ENCODE data around the gene FIBCD1. TPM values are rescaled to one million over a fixed set of nuclear protein-coding genes. Genes with fewer than 3 reads are reported as not detected.
A peak's percentile ranks its signal among the peaks of the same experiment; 100 is the strongest.

The FIBCD1 gene
- total RNA-seq, 1 donor: 5.1 TPM

DNA sequence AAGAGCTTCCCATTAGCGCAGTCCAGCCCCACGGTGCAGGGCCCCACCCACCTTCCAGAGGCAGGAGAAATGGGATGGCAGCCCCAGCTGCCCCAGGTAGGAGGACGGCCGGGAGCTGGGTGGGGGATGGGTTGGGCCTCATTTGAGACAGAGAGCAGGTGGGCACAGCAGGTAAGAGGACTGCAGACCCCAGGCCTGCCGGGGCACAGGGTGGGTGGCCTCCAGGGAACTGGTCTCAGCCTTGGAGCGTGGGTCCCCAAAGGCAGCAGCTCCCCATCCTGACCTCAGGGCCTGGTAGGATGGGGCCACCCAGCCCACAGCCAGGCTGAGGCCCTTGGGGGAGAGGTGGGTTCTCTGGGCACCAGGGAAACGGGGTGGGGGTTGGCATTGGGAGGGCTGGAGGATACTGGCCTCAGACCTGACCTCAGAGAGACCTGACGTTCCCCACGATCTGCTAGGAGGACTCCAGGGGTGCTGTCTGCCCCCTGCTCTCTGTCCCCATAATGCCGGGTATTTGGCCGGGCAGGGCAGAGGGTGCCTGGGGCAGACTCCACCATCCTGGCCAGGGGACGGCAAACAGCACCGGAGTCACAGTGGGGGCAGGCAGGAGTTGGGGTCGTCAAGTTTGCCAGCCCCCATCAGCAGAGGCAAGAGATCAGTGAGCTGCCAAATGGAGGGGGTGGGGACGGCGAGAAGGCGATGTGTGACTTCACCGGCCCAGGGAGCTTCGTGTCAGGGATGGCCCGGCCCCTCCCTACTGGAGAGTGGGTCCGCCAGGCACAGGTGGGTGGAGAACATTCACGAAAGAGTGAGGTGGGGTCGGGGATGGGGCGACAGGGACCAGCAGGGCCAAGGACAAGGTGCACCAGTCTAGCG, 35.6 kb downstream of the FIBCD1 start:
- peaks cover 8% of the 10 kb centered on the region for H4K20me1 ChIP-seq (ENCODE audit: insufficient read depth, low read length)
- peaks cover 4% of the 10 kb centered on the region for H3K4me1 ChIP-seq (ENCODE audit: insufficient read depth, low read length)
- H3K27ac ChIP-seq (ENCODE audit: low read depth, low read length): no peak overlapping the region
- no peak overlapping the region for H3K4me2 ChIP-seq (ENCODE audit: insufficient read depth, low read length)
- no peaks in the 10 kb centered on the region for H3K79me2 ChIP-seq (ENCODE audit: insufficient read depth, low read length)
- H3K27me3 ChIP-seq (ENCODE audit: insufficient read depth, low read length): no peaks in the 10 kb centered on the region
- H3K36me3 ChIP-seq (ENCODE audit: insufficient read depth, low read length): no peaks in the 10 kb centered on the region
- no peak overlapping the region for H3K4me3 ChIP-seq (ENCODE audit: insufficient read depth, low read length)
- TF ChIP-seq, protein P1, sequence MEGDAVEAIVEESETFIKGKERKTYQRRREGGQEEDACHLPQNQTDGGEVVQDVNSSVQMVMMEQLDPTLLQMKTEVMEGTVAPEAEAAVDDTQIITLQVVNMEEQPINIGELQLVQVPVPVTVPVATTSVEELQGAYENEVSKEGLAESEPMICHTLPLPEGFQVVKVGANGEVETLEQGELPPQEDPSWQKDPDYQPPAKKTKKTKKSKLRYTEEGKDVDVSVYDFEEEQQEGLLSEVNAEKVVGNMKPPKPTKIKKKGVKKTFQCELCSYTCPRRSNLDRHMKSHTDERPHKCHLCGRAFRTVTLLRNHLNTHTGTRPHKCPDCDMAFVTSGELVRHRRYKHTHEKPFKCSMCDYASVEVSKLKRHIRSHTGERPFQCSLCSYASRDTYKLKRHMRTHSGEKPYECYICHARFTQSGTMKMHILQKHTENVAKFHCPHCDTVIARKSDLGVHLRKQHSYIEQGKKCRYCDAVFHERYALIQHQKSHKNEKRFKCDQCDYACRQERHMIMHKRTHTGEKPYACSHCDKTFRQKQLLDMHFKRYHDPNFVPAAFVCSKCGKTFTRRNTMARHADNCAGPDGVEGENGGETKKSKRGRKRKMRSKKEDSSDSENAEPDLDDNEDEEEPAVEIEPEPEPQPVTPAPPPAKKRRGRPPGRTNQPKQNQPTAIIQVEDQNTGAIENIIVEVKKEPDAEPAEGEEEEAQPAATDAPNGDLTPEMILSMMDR (IDR thresholded peaks at IDR 0.05; ENCODE audit: extremely low read depth, low read depth, low read length): no peak
- H2AFZ ChIP-seq (ENCODE audit: low read length): no peak overlapping the region
- no peak for DNase-seq (ENCODE audit: insufficient read length, low spot score, missing footprints)
- H3K9me3 ChIP-seq (ENCODE audit: low read depth, low read length): no peaks in the 10 kb centered on the region

GRCh38 chr9:130902204-130903185, 36.6 kb downstream of the FIBCD1 start:
- no peak overlapping the region for H3K27ac ChIP-seq (ENCODE audit: low read depth, low read length)

GRCh38 chr9:130901498-130902203, 37.4 kb downstream of the FIBCD1 start:
- no peaks in the 10 kb centered on the region for H3K9me3 ChIP-seq (ENCODE audit: low read depth, low read length)
- H3K4me3 ChIP-seq (ENCODE audit: insufficient read depth, low read length): no peak overlapping the region
- H3K27me3 ChIP-seq (ENCODE audit: insufficient read depth, low read length): no peaks in the 10 kb centered on the region
- no peak overlapping the region for H3K4me2 ChIP-seq (ENCODE audit: insufficient read depth, low read length)
- H4K20me1 ChIP-seq (ENCODE audit: insufficient read depth, low read length): peaks cover 8% of the 10 kb centered on the region
- H2AFZ ChIP-seq (ENCODE audit: low read length): no peak overlapping the region
- no peak overlapping the region for H3K27ac ChIP-seq (ENCODE audit: low read depth, low read length)
- no peaks in the 10 kb centered on the region for H3K79me2 ChIP-seq (ENCODE audit: insufficient read depth, low read length)
- no peaks in the 10 kb centered on the region for H3K36me3 ChIP-seq (ENCODE audit: insufficient read depth, low read length)
- DNase-seq (ENCODE audit: insufficient read length, low spot score, missing footprints): peak; percentile 89
- TF ChIP-seq, protein P1 (IDR thresholded peaks at IDR 0.05; ENCODE audit: extremely low read depth, low read depth, low read length): no peak
- peaks cover 4% of the 10 kb centered on the region for H3K4me1 ChIP-seq (ENCODE audit: insufficient read depth, low read length)

More at GRCh38 chr9:130902204-130903185, 36.6 kb downstream of the FIBCD1 start:
- peaks cover 4% of the 10 kb centered on the region for H3K4me1 ChIP-seq (ENCODE audit: insufficient read depth, low read length)
- no peak overlapping the region for H3K4me2 ChIP-seq (ENCODE audit: insufficient read depth, low read length)
- H3K4me3 ChIP-seq (ENCODE audit: insufficient read depth, low read length): no peak overlapping the region
- TF ChIP-seq, protein P1 (IDR thresholded peaks at IDR 0.05; ENCODE audit: extremely low read depth, low read depth, low read length): no peak
- H3K36me3 ChIP-seq (ENCODE audit: insufficient read depth, low read length): no peaks in the 10 kb centered on the region
- no peaks in the 10 kb centered on the region for H3K9me3 ChIP-seq (ENCODE audit: low read depth, low read length)
- no peak overlapping the region for H2AFZ ChIP-seq (ENCODE audit: low read length)
- no peaks in the 10 kb centered on the region for H3K27me3 ChIP-seq (ENCODE audit: insufficient read depth, low read length)
- no peaks in the 10 kb centered on the region for H3K79me2 ChIP-seq (ENCODE audit: insufficient read depth, low read length)
- no peak for DNase-seq (ENCODE audit: insufficient read length, low spot score, missing footprints)
- peaks cover 8% of the 10 kb centered on the region for H4K20me1 ChIP-seq (ENCODE audit: insufficient read depth, low read length)
